Vagina (tissue), 2 donors: ENCODE results near the gene TMEM255B.

Experiments
- POLR2A ChIP-seq, 2 donors: fragments of 450-650 bp; IDR thresholded peaks; one replicate each; pipeline ENCODE4 v1.6.1; 2017; ENCODE audit warnings: antibody characterized with exemption in 2 of 2, mild to moderate bottlenecking in 2 of 2, moderate library complexity in 2 of 2
- POLR2AphosphoS5 ChIP-seq, 2 donors: sonication (generic); formaldehyde crosslinking; IDR thresholded peaks; one replicate each; pipeline ENCODE4 v1.9.0; 2017; ENCODE audit warnings: antibody characterized with exemption in 2 of 2, mild to moderate bottlenecking in 2 of 2, low read depth in 1 of 2; ENCODE audit not compliant: insufficient read depth in 1 of 2
- TF ChIP-seq, protein P1 (sequence below), 3 experiments: fragments of 450-650 bp in 2 of 3; fragments of 200-600 bp in 1 of 3; sonication (generic) in 1 of 3; IDR thresholded peaks; one replicate each; pipeline ENCODE4 v1.5.1; 2017 to 2019; ENCODE audit warnings: antibody characterized with exemption in 3 of 3, mild to moderate bottlenecking in 2 of 3, moderate library complexity in 2 of 3

DNA sequence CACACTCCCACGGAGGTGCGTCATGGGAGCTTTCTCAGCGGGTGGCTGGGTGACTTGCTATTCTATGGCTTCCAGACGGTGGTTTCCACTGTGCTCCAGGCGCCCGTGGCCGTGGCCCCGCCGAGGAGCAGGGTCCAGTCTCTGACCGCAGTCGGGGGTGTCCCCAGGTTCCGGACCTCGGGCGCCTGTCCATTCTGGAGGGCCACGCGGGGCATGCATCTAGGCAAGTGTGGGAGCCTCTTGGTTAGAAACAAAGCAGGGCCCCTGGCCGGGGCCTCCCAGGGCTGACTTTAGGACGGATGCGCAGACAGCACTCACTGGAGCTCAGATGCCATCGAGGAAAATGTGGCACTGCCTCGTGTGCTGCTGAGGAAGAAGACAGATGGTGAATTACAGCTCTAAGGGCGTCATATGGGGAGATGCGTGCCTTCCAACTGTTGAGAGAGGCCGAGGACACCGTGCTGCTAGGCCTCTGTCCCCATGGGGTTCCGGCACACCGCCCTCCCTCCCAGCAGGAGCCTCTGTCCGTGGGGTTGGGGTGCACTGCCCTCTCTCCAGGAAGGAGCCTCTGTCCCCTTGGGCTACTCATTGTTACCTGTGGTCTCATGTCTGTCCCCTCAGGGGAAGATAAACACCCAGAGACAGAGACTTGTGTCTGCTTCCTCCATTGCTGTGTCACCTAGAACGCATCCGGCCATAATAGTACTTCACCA, 38.1 kb downstream of the TMEM255B start:
- TF ChIP-seq POLR2A (IDR thresholded peaks at IDR 0.05): no peak
- TF ChIP-seq, protein P1, sequence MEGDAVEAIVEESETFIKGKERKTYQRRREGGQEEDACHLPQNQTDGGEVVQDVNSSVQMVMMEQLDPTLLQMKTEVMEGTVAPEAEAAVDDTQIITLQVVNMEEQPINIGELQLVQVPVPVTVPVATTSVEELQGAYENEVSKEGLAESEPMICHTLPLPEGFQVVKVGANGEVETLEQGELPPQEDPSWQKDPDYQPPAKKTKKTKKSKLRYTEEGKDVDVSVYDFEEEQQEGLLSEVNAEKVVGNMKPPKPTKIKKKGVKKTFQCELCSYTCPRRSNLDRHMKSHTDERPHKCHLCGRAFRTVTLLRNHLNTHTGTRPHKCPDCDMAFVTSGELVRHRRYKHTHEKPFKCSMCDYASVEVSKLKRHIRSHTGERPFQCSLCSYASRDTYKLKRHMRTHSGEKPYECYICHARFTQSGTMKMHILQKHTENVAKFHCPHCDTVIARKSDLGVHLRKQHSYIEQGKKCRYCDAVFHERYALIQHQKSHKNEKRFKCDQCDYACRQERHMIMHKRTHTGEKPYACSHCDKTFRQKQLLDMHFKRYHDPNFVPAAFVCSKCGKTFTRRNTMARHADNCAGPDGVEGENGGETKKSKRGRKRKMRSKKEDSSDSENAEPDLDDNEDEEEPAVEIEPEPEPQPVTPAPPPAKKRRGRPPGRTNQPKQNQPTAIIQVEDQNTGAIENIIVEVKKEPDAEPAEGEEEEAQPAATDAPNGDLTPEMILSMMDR (IDR thresholded peaks at IDR 0.05): no peak
- TF ChIP-seq POLR2AphosphoS5 (IDR thresholded peaks at IDR 0.05; ENCODE audit: insufficient read depth in 1 of 2, low read depth in 1 of 2): no peak
